Hepatocyte (in vitro differentiated cells): ENCODE results near the gene SPG11. TPM values are rescaled to one million over a fixed set of nuclear protein-coding genes. Genes with fewer than 3 reads are reported as not detected.

ENCODE experiments used
- DNase-seq: peaks from one replicate; pipeline ENCODE4 v3.0.0-alpha.2; 2016; ENCODE audit warnings: low spot score
- H2AFZ ChIP-seq: fragments of 200-600 bp; sonication (generic); 2 replicates; pipeline ENCODE4 v1.6.0; 2016; ENCODE audit warnings: antibody characterized with exemption, mild to moderate bottlenecking
- H3K27ac ChIP-seq: fragments of 200-600 bp; sonication (generic); 2 replicates; pipeline ENCODE4 v1.5.1; 2016; ENCODE audit warnings: mild to moderate bottlenecking
- H3K27me3 ChIP-seq: fragments of 200-600 bp; sonication (generic); 2 replicates; pipeline ENCODE4 v1.6.1; 2016
- H3K36me3 ChIP-seq: fragments of 200-600 bp; sonication (generic); replicated peaks from 2 replicates; pipeline ENCODE4 v1.5.1; 2016; ENCODE audit warnings: low read depth; ENCODE audit not compliant: insufficient read depth
- H3K4me1 ChIP-seq: fragments of 200-600 bp; sonication (generic); 2 replicates; pipeline ENCODE4 v1.5.1; 2016; ENCODE audit warnings: mild to moderate bottlenecking, moderate library complexity; ENCODE audit not compliant: insufficient read depth
- H3K4me2 ChIP-seq: fragments of 200-600 bp; sonication (generic); 2 replicates; pipeline ENCODE4 v1.6.0; 2016
- H3K4me3 ChIP-seq: fragments of 200-600 bp; sonication (generic); 2 replicates; pipeline ENCODE4 v1.5.1; 2016; ENCODE audit warnings: mild to moderate bottlenecking
- H3K79me2 ChIP-seq: fragments of 200-600 bp; sonication (generic); 2 replicates; pipeline ENCODE4 v1.6.0; 2017; ENCODE audit warnings: mild to moderate bottlenecking
- H3K9me2 ChIP-seq: fragments of 200-600 bp; sonication (generic); replicated peaks from 2 replicates; pipeline ENCODE4 v1.6.0; 2017; ENCODE audit warnings: mild to moderate bottlenecking; ENCODE audit not compliant: insufficient read depth
- H3K9me3 ChIP-seq: fragments of 200-600 bp; sonication (generic); 2 replicates; pipeline ENCODE4 v1.5.1; 2016; ENCODE audit warnings: low read depth, mild to moderate bottlenecking
- H4K20me1 ChIP-seq: fragments of 200-600 bp; sonication (generic); 2 replicates; pipeline ENCODE4 v1.6.0; 2016; ENCODE audit warnings: mild to moderate bottlenecking; ENCODE audit not compliant: insufficient read depth, poor library complexity, severe bottlenecking
- EZH2 ChIP-seq: fragments of 200-600 bp; sonication (generic); IDR thresholded peaks from 2 replicates; pipeline ENCODE4 v1.6.1; 2016; ENCODE audit warnings: antibody characterized with exemption, mild to moderate bottlenecking, borderline replicate concordance
- EZH2phosphoT487 ChIP-seq: fragments of 200-600 bp; sonication (generic); IDR thresholded peaks from one replicate; pipeline ENCODE4 v1.6.1; 2018; ENCODE audit warnings: antibody characterized with exemption, mild to moderate bottlenecking, low read depth, moderate library complexity; ENCODE audit not compliant: unreplicated experiment, severe bottlenecking
- WGBS: methylation state at CpG from one replicate; pipeline ENCODE4 v1.1.6; 2016; ENCODE audit warnings: low lambda C conversion rate; ENCODE audit errors: missing lambda C conversion rate; 5-methylcytosine and 5-hydroxymethylcytosine counted together
- polyA plus RNA-seq: library from polyadenylated mRNA; unstranded; fragments of >200 nt; fragmentation: Nextera tagmentation; extraction: Ambion mirVana; gene quantifications from 2 replicates; pipeline ENCODE4 v1.2.1, GENCODE V29; 2016
- total RNA-seq: library from RNA; depleted of rRNA; stranded (reverse); fragments of >200 nt; gene quantifications from 2 replicates; pipeline ENCODE4 v1.2.3, GENCODE V29; 2014
- TF ChIP-seq, protein P1 (sequence below): fragments of 200-600 bp; sonication (generic); IDR thresholded peaks from 2 replicates; pipeline ENCODE4 v1.5.1; 2016; ENCODE audit warnings: antibody characterized with exemption, mild to moderate bottlenecking; ENCODE audit not compliant: poor library complexity

Gene SPG11
- total and polyA plus RNA-seq, 2 experiments from 2014 or later = 28.2 to 70.3 TPM

DNA sequence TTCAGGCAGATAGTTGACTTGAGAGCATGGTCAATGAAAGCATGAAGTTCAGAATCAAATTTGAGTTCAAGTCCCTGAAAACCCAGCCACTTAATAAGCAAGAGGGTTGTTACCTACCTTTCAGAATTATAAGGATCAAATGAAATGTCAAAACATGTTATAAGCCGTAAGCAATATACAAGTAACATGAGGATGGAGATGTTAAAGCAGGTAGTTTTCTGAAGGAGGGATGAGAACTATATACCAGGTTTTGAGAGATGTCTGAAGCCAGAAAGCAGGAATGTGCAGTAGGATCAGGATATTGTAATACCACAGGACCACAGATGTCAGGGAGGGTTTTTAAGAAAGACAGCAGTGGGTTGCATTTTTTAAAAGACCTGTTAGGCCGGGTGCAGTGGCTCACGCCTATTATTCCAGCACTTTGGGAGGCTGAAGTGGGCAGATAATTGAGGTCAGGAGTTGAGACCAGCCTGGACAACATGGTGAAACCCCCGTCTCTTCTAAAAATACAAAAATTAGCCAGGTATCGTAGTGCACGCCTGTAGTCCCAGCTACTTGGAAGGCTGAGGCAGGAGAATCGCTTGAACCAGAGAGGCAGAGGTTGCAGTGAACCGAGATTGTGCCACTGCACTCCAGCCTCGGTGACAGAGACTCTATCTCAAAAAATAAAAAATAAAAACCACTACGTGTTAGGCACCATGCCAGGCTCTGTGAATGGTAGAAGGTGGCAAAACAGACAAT, 133.4 kb downstream of the SPG11 start:
- peaks cover under 1% of the 10 kb centered on the region for H3K4me1 ChIP-seq
- H3K79me2 ChIP-seq = peaks cover 8% of the 10 kb centered on the region
- no peaks in the 10 kb centered on the region for H3K9me2 ChIP-seq
- H3K27me3 ChIP-seq = no peaks in the 10 kb centered on the region
- no peaks in the 10 kb centered on the region for H3K9me3 ChIP-seq
- no peaks in the 10 kb centered on the region for H4K20me1 ChIP-seq
- no peak overlapping the region for H3K4me2 ChIP-seq
- H3K4me3 ChIP-seq = no peak overlapping the region
- no peaks in the 10 kb centered on the region for H3K36me3 ChIP-seq
- no peak overlapping the region for H3K27ac ChIP-seq
- no peak overlapping the region for H2AFZ ChIP-seq
- no peak for DNase-seq
- 85% methylated on average over 10 of the region's 10 CpGs for WGBS
- no peak for TF ChIP-seq EZH2phosphoT487
- TF ChIP-seq, protein P1, sequence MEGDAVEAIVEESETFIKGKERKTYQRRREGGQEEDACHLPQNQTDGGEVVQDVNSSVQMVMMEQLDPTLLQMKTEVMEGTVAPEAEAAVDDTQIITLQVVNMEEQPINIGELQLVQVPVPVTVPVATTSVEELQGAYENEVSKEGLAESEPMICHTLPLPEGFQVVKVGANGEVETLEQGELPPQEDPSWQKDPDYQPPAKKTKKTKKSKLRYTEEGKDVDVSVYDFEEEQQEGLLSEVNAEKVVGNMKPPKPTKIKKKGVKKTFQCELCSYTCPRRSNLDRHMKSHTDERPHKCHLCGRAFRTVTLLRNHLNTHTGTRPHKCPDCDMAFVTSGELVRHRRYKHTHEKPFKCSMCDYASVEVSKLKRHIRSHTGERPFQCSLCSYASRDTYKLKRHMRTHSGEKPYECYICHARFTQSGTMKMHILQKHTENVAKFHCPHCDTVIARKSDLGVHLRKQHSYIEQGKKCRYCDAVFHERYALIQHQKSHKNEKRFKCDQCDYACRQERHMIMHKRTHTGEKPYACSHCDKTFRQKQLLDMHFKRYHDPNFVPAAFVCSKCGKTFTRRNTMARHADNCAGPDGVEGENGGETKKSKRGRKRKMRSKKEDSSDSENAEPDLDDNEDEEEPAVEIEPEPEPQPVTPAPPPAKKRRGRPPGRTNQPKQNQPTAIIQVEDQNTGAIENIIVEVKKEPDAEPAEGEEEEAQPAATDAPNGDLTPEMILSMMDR = no peak
- TF ChIP-seq EZH2 = no peak

DNA sequence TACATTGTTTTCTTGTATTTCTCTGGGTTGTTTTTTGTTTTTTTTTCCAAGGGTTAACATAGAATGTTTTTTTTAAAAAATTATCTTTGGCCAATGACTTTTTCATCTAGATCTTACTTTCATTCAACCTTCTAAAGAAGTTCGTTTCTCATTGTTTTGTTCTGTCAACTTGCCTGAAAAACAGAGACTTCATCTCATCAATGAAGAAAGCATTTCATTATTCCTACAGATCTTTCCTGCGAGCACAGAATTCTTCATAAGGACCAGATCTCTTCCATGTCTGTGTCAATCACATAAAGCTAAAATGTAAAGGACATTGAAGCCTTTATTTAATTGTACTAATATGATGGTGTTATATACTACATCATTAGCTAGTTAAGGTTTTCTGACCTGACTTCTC, 136.2 kb downstream of the SPG11 start:
- WGBS = 84% methylated on average over 2 of the region's 2 CpGs
- Histone ChIP-seq H3K4me2 (no peak overlapping the region), H3K79me2 (no peaks in the 10 kb centered on the region), H3K4me3 (no peak overlapping the region), H2AFZ (no peak overlapping the region), H3K4me1 (no peaks in the 10 kb centered on the region), H3K27me3 (no peaks in the 10 kb centered on the region), H4K20me1 (no peaks in the 10 kb centered on the region), H3K27ac (no peak overlapping the region), H3K9me2 (no peaks in the 10 kb centered on the region), H3K9me3 (no peaks in the 10 kb centered on the region), H3K36me3 (no peaks in the 10 kb centered on the region)
- TF ChIP-seq, protein P1 = no peak
- no peak for TF ChIP-seq EZH2
- TF ChIP-seq EZH2phosphoT487 = no peak
- no peak for DNase-seq

DNA sequence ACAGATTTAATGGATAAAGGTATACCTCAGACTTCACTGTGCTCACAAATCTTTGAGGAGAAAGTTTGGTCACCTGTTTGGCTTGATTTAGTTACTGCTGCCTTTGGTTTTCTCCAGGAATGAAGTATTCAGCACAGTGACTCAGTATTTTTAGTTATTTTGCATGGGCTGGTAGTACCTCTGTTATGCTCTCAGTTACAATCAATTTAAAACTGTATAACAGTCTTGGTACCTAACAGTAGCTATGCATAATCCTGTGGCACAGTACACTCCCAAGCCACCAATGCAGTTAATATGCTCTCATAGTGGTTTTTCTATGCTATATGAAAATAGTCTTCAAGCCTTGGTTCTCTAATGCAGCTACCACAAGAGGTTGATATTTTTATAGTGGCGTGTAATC, 138.4 kb downstream of the SPG11 start:
- Histone ChIP-seq H2AFZ (no peak overlapping the region), H3K4me3 (no peak overlapping the region), H3K36me3 (no peaks in the 10 kb centered on the region), H3K9me2 (no peaks in the 10 kb centered on the region), H3K4me2 (no peak overlapping the region), H4K20me1 (no peaks in the 10 kb centered on the region), H3K27me3 (no peaks in the 10 kb centered on the region), H3K4me1 (no peaks in the 10 kb centered on the region), H3K9me3 (no peaks in the 10 kb centered on the region), H3K79me2 (no peaks in the 10 kb centered on the region), H3K27ac (no peak overlapping the region)
- TF ChIP-seq EZH2phosphoT487 = no peak
- TF ChIP-seq, protein P1 = no peak
- TF ChIP-seq EZH2 = no peak
- WGBS = 96% methylated on average over 1 of the region's 1 CpG
- DNase-seq = no peak
